GM19463 (cell line): ENCODE data around the gene GALNS.

ENCODE experiments used
- ATAC-seq: cut with Tn5 transposase; IDR thresholded peaks from one replicate; pipeline ENCODE4 v1.9.1; 2021; ENCODE audit warnings: mild to moderate bottlenecking, moderate library complexity; ENCODE audit not compliant: unreplicated experiment

The GALNS gene

DNA sequence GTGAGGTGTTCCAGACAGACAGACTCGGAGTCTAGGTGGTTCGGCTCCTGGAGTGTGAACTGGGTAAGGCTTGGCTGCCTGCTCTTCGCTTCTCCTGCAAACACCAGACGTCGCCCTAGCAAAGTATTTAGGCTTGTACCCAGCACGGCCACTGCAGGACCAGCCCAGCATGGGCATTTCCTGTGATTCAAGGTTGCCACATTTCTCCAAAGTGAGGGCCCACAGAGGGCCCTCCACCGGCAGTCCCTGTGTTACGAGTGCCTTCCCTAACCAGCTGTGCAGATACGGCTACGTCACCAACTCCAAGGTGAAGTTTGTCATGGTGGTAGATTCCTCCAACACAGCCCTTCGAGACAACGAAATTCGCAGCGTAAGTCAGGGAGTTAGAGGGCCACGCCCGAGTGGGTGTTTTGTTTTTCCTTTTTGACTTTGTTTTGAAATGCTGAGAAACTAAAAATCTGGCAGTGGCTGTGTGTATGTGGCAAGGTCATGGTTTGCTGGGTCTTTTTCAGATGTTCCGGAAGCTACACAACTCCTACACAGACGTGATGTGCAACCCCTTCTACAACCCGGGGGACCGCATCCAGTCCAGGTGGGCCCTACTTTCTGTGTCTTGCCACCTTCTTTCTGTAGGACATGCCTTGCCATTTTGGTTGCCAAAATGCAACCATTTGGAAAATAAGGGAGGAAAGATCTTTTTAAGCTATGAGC is 2.8 kb upstream of the GALNS start:
- no peak for ATAC-seq

DNA sequence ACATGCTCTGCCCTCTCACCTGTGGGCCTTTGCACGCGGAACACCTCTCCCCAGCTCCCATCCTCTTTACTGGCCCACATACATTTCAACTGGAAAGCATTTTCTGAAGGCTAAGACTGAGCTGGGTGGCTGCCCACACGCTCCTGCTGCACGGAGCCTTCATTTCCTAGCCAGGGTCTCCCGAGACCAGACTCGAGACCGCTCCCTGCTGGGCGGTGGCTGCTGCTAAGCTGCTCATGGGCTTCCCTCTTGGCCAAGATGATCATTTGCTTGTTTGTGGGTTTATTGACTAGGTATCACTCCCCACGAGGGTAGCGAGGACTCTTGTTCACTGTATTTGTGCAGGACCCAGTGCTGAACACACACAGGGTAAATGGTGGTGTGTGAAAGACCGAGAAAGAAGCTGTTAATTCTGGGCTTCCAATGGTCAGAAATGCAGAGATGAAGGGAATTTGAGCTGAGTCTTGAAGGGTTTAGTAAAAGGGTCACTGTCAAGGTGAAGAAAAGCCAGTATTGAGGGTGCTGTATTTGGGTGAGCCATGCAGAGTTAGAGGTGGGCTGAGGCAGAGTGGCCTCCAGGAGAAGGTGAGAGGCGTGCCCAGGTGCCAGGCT is 1.1 kb upstream of the GALNS start:
- ATAC-seq, result peak; percentile 39

GRCh38 chr16:88856122-88856827 is 472 bp downstream of the GALNS start:
- no peak for ATAC-seq

DNA sequence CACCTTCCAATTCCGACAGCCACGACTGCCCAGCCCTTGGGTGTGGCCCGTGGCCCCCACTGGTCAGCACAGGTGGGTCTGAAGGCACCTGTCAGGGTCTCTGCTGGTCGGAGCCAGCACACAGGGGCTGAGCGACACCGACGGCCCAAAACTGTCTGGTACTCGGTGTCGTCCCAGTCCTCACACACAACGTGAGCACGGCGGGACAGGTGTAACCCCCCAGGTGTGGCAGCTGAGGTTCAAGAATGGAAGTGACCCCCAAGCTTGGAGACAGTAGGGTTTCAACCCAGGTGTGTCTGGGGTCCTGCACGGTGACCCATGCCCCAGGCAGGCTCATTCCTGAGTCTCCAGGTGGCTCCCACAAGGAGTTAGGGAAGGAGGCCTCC is 1.0 kb downstream of the GALNS start:
- no peak for ATAC-seq

DNA sequence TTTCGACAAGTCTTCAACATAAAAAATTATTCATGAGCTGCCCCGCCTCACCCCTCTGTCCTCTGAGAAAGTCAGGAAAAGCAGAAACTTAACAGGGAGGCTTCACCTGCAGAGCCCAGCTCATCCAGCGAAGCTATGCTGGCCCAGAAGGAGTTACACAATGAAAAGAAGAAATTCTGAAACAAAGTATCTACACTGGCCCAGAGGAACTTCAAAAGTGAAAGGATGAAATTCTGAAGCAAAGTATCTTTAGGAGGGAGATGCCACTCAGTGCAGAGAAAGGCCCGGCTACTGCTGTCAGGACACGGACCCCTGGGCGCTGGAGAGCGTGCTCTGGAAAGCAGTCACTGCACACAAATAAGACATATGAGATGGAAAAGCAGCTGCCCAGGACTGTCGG is 1.6 kb downstream of the GALNS start:
- no peak for ATAC-seq

DNA sequence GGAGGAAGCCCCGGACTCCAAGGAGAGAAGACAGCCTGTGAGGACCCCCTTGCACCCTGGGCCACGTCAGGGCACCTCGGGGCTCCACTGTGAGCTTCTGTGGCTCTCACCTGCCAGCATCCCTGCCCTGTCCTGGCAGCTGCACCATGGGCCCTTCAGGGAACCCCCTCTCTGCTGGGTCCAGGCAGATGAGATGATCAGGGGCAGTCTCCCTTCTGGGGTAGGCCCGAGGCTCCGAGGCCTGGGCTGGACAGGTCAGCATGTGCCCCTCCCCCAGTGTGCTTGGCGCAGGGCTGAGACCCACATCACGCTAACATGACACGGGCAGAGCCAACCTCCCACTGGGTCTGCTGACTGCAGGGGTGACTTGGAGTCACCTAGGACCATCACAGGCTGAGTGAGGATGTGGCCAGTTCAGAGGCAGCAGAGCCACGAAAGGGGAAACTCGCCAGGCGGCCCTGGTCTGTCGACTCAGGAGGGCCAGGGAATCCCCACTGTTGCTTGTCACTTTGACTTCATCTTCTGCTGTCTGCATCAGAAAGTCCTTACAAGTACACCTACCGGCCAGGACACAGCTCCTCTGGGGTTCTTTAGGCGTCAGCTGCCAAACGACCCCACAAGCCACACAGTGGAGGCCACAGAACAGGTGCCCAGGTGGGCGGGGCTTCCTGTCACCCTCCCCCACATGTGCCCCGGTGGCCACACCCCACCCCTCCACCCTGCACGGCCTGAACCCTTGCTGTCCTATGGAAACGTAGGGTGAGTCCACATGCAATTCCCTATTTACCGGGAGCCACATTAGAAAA is 2.2 kb downstream of the GALNS start:
- ATAC-seq, result no peak

- no peak for ATAC-seq
These were observed 3.3 kb downstream of the GALNS start for GRCh38 chr16:88853325-88853941.

GRCh38 chr16:88851616-88852015 is 5.1 kb downstream of the GALNS start:
- no peak for ATAC-seq

GRCh38 chr16:88850531-88851199 is 6.1 kb downstream of the GALNS start:
- ATAC-seq, result no peak

DNA sequence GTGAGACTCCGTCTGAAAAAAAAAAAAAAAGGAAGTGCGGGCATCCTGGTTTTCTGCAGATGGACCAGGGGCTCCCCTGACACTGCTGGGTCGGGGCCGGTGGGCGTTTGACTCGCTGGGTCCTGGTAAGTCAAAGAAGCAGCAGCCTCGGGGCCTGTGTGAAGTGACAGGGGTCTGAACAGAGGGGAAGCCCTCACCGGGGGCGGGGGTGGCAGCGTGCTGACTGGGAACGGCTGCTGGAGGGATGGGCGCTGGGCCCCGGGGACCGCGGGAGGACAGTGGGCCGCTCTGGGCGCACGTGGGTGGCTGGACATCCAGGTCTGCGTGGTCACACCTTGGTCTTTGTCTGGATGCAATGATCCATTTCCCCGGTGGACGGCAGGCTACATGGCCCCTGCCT is 8.2 kb downstream of the GALNS start:
- no peak for ATAC-seq

DNA sequence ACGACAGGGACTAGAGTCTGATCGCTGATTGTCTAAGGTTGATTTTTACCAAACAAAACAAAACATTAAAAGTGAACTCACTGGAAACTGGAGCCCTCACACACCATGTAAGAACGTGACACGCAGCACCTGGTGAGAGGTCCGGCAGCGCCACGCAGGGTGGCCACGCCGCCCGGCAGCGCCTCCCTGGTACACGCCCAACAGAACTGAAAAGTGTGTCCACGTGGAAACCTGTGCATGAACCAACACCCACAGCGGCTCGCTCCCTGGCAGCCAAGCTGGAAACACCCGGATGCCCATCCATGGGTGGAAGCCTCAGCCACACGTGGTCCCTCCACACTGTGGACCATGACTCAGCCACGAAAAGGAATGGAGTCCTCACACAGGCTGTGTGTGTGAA is 9.1 kb downstream of the GALNS start:
- no peak for ATAC-seq

DNA sequence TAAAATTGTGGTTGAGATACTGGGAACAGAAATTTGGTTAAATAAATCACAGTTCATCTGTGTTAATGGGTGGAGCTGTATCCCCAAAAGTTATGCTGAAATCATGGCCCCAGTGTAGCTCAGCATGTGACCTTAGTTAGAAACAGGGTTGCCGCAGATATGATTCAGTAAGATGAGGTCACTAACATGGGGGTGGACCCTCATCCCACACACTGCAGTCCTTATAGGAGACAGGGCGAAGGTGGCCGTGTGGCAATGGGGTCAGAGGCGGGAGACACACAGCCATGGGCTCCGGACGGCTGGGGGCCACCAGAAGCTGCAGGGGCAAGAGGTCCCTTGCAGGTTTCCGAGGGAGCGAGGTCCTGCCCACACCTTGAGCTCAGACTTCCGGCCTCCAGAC is 10.7 kb downstream of the GALNS start:
- ATAC-seq, result no peak

- no peak for ATAC-seq
These were observed 12.2 kb downstream of the GALNS start for GRCh38 chr16:88844419-88845036.

DNA sequence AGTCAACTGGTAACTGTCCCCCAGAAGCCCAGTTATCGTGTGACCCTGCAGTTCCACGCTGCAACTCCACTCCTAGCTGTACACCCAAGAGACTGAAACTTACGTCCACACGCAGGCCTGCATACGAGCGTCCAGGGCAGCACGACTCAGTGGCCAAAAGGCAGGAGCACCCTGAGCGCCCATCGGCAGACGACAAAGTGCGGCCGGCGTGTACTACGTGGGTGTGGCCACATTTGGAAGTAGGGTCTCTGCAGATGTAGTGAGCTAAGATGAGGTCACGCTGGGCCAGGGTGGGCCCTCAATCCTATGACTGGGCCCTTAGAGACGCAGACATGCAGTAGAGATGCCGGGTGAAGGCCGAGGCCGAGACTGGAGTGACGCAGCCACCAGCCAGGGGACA is 13.5 kb downstream of the GALNS start:
- ATAC-seq, result no peak

DNA sequence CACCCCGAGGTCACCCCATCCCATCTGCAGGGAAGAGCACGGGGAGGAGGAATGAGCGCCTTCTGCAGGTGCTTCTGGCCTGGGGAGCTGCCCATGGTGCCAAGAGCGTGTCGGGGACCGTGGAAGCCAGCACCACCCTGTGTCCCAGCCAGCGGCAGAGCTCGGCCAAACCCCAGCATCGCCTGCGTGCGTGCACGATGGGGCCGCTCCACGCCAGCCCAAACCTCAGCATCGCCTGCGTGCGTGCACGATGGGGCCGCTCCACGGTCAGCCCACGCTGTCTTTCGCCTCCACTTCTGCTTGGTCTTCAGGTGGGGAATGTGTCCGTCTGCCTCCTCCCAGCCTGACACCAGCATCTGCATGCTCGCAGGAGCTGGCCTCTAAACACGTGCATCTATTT is 13.9 kb downstream of the GALNS start:
- ATAC-seq, result no peak

DNA sequence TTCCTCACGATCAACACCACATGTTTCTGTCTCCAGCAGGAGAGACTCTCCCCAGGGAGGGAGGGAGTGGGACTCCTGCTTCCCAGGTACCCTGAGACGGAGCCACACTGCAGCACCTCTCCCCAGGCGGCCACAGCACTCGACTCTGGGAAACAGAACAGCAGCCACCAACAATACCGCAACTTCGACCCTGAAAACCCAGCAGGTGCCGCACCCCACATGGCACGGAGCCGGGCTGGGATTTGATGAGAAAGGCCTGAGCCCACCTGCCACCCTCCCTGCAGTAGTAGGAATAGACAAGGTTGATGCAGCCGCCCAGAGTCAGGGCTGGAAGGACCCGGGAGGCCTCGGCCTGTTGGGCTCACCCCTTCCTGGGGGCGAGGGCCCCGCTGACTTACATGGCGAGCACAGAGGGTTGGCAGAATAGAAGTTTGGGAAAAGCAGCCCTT is 14.4 kb downstream of the GALNS start:
- ATAC-seq, result no peak

DNA sequence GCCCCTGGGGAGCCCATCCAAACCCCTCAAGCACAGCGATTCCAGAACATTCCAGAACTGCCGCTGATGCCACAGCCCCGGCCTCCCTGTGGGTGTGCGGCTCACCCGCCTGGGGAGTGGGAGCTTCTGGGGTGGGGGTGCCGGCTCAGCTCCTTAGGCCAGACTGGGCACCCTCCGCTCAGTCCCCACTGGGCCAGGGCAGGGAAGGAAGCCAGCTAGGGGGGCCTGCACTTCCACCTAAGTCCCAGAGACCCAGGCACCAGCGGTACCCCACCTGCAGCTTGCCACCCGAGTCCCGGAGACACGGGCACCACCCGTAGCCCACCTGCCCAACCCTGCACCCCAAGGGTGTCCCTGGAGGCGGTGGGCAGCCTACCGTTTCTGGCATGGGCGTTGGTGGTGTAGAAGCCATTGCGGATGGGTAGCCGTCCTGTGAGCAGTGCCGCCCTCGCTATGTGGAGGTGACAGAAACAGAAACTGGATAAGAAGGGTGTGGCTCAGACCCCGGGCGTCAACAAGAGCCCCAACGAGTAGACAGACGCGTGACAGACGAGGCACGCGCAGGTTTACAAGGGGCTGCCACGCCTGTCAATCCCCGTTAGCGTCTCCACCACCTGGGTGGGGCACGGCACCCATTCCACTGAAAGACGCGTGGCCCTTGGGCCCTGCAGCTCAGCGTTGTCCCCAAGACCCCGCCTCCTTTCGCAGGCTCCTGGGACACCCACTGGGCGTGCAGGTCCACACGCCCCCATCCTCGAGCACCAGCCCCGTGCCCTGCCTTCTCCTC is 15.0 kb downstream of the GALNS start:
- no peak for ATAC-seq

GRCh38 chr16:88840600-88841215 is 16.0 kb downstream of the GALNS start:
- no peak for ATAC-seq
